Fibroblast of lung (primary cell): Measurements from ENCODE around the gene CAPN12.

Experiments
- CTCF ChIP-seq, 2 donors: IDR thresholded peaks in 1 of 2; conservative IDR thresholded peaks in 1 of 2; 1 replicate in 1 of 2; 2 replicates in 1 of 2; pipeline ENCODE4 v1.5.1; 2011 to 2012; ENCODE audit warnings: low read length in 2 of 2, control low read depth in 1 of 2, inconsistent platforms in 1 of 2, low read depth in 1 of 2, mild to moderate bottlenecking in 1 of 2
- EZH2 ChIP-seq: IDR thresholded peaks from 2 replicates; pipeline ENCODE4 v1.5.1; 2012; ENCODE audit warnings: low read length, control low read depth, mild to moderate bottlenecking; ENCODE audit errors: missing control alignments

- TF ChIP-seq CTCF (conservative IDR thresholded peaks at IDR 0.05 in 1 of 2, IDR thresholded peaks at IDR 0.05 in 1 of 2; ENCODE audit: low read depth in 1 of 2, low read length in 2 of 2): no peak
- TF ChIP-seq EZH2: no peak
Measured at GRCh38 chr19:38684862-38685665, 59.2 kb downstream of the CAPN12 start.
